A673 (cell line): ENCODE data around the gene OR13D1.

Experiments used
- EZH2 ChIP-seq: fragments of 200-600 bp; sonication (generic); IDR thresholded peaks from 2 replicates; pipeline ENCODE4 v1.6.1; 2017; ENCODE audit warnings: borderline replicate concordance, low read depth, mild to moderate bottlenecking, mixed read lengths, antibody characterized with exemption, low read length; ENCODE audit not compliant: poor library complexity, severe bottlenecking
- TF ChIP-seq, protein P1 (sequence below): fragments of 300-800, 200-600 bp; sonication (generic); conservative IDR thresholded peaks from 2 replicates; pipeline ENCODE4 v1.5.1; 2017; ENCODE audit warnings: low read depth, mild to moderate bottlenecking, antibody characterized with exemption, low read length, moderate library complexity, mixed read lengths

DNA sequence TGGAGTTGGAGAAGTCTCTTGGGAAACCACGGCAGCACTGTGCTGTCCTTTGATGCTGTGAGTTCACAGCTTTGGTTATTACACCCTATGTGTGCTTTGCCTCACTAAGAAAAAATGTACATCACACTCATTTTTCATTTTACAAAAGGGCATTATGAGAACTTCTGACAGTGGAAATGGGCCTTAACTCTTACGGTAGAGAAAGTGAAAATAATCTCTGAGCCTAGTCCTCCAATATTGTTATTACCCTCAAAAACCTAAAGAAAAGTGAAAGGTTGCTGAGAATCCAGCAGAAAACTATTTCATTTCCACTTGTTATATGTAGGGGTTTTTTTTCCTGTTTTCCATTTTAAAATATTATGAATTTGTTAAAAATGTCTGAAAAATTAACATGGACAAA is 8.2 kb upstream of the OR13D1 start:
- TF ChIP-seq, protein P1, sequence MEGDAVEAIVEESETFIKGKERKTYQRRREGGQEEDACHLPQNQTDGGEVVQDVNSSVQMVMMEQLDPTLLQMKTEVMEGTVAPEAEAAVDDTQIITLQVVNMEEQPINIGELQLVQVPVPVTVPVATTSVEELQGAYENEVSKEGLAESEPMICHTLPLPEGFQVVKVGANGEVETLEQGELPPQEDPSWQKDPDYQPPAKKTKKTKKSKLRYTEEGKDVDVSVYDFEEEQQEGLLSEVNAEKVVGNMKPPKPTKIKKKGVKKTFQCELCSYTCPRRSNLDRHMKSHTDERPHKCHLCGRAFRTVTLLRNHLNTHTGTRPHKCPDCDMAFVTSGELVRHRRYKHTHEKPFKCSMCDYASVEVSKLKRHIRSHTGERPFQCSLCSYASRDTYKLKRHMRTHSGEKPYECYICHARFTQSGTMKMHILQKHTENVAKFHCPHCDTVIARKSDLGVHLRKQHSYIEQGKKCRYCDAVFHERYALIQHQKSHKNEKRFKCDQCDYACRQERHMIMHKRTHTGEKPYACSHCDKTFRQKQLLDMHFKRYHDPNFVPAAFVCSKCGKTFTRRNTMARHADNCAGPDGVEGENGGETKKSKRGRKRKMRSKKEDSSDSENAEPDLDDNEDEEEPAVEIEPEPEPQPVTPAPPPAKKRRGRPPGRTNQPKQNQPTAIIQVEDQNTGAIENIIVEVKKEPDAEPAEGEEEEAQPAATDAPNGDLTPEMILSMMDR: no peak
- TF ChIP-seq EZH2: no peak
